Neutrophil (primary cell): ENCODE measurements around the gene ENOX1.

Source experiments
- H3K27ac ChIP-seq: fragments of 200-600 bp; sonication (generic); 2 replicates; pipeline ENCODE4 v1.5.1; 2016; ENCODE audit warnings: mild to moderate bottlenecking, moderate library complexity
- H3K27me3 ChIP-seq: fragments of 200-600 bp; sonication (generic); 2 replicates; pipeline ENCODE4 v1.6.0; 2016; ENCODE audit warnings: mild to moderate bottlenecking
- H3K36me3 ChIP-seq: fragments of 200-600 bp; sonication (generic); 2 replicates; pipeline ENCODE4 v1.5.1; 2017
- H3K4me1 ChIP-seq, 2 experiments: fragments of 200-600 bp in 1 of 2; sonication (generic) in 1 of 2; 1 replicate in 1 of 2; 2 replicates in 1 of 2; pipeline versions ENCODE4 v1.5.1 to v1.6.1; 2013 to 2016; ENCODE audit warnings: low read depth in 1 of 2, low read length in 1 of 2, mild to moderate bottlenecking in 1 of 2, moderate library complexity in 1 of 2; ENCODE audit not compliant: control insufficient read depth in 1 of 2, insufficient read depth in 1 of 2
- H3K4me3 ChIP-seq, 2 experiments: fragments of 200-600 bp in 1 of 2; sonication (generic) in 1 of 2; 1 replicate in 1 of 2; 2 replicates in 1 of 2; pipeline ENCODE4 v1.5.1; 2013 to 2016; ENCODE audit warnings: low read depth in 1 of 2, low read length in 1 of 2, mild to moderate bottlenecking in 1 of 2, moderate library complexity in 1 of 2
- H3K9me3 ChIP-seq: fragments of 200-600 bp; sonication (generic); 2 replicates; pipeline ENCODE4 v1.5.1; 2016
- CTCF ChIP-seq: fragments of 200-600 bp; sonication (generic); IDR thresholded peaks from 2 replicates; pipeline ENCODE4 v1.5.1; 2016; ENCODE audit warnings: antibody characterized with exemption

ENOX1 gene

GRCh38 chr13:43369319-43369718 is 417.5 kb downstream of the ENOX1 start:
- Histone ChIP-seq H3K4me3 (no peak overlapping the region), H3K9me3 (no peaks in the 10 kb centered on the region), H3K36me3 (no peaks in the 10 kb centered on the region), H3K4me1 (no peaks in the 10 kb centered on the region), H3K27me3 (peaks cover 46% of the 10 kb centered on the region), H3K27ac (no peak overlapping the region)
- no peak for TF ChIP-seq CTCF

GRCh38 chr13:43368003-43368402 is 418.8 kb downstream of the ENOX1 start:
- Histone ChIP-seq H3K27ac (no peak overlapping the region), H3K9me3 (no peaks in the 10 kb centered on the region), H3K36me3 (no peaks in the 10 kb centered on the region), H3K4me1 (no peaks in the 10 kb centered on the region), H3K4me3 (no peak overlapping the region), H3K27me3 (peaks cover 49% of the 10 kb centered on the region)
- no peak for TF ChIP-seq CTCF

- Histone ChIP-seq H3K27ac (no peak overlapping the region), H3K36me3 (no peaks in the 10 kb centered on the region), H3K4me3 (no peak overlapping the region), H3K27me3 (peaks cover 37% of the 10 kb centered on the region), H3K4me1 (no peaks in the 10 kb centered on the region), H3K9me3 (no peaks in the 10 kb centered on the region)
- TF ChIP-seq CTCF = no peak
Measured at GRCh38 chr13:43365039-43365344, 421.8 kb downstream of the ENOX1 start.

- Histone ChIP-seq H3K4me3 (no peak overlapping the region), H3K4me1 (no peaks in the 10 kb centered on the region), H3K27me3 (peaks cover 37% of the 10 kb centered on the region), H3K9me3 (no peaks in the 10 kb centered on the region), H3K27ac (no peak overlapping the region), H3K36me3 (no peaks in the 10 kb centered on the region)
- TF ChIP-seq CTCF = no peak
Measured at GRCh38 chr13:43364210-43365038, 422.3 kb downstream of the ENOX1 start.

GRCh38 chr13:43363156-43363953 is 423.4 kb downstream of the ENOX1 start:
- no peaks in the 10 kb centered on the region for H3K36me3 ChIP-seq
- no peak overlapping the region for H3K27ac ChIP-seq
- H3K27me3 ChIP-seq = peaks cover 32% of the 10 kb centered on the region
- H3K4me3 ChIP-seq = no peak overlapping the region
- H3K4me1 ChIP-seq = no peaks in the 10 kb centered on the region
- no peak for TF ChIP-seq CTCF
- no peaks in the 10 kb centered on the region for H3K9me3 ChIP-seq
